Gastrocnemius medialis (tissue), 4 donors: ENCODE data around the gene GUCY2D. TPM values are rescaled to one million over a fixed set of nuclear protein-coding genes. Genes with fewer than 3 reads are reported as not detected.

Source experiments
- ATAC-seq, 2 donors: fragments of 150-250 bp; one replicate each; pipeline ENCODE4 v1.9.1; 2016
- DNase-seq, 2 donors: peaks; one replicate each; pipeline ENCODE4 v3.0.0-alpha.2; 2019
- H3K27ac ChIP-seq, 4 donors: fragments of 200-600 bp; sonication (generic); 1 replicate in 1 of 4; 2 replicates in 3 of 4; pipeline ENCODE4 v1.5.1; 2016 to 2018; ENCODE audit warnings: mild to moderate bottlenecking in 2 of 4, moderate library complexity in 1 of 4
- H3K27me3 ChIP-seq, 3 donors: fragments of 200-600 bp; sonication (generic) in 2 of 3; 1 replicate in 1 of 3; 2 replicates in 2 of 3; pipeline versions ENCODE4 v1.5.1 to v1.6.0; 2016 to 2019; ENCODE audit warnings: mild to moderate bottlenecking in 1 of 3, moderate library complexity in 1 of 3
- H3K36me3 ChIP-seq, 2 donors: fragments of 200-600 bp; sonication (generic) in 1 of 2; one replicate each; pipeline ENCODE4 v1.5.1; 2017 to 2018
- H3K4me1 ChIP-seq, 2 donors: fragments of 200-600 bp; sonication (generic) in 1 of 2; one replicate each; pipeline ENCODE4 v1.5.1; 2016 to 2017; ENCODE audit warnings: mild to moderate bottlenecking in 2 of 2
- H3K4me3 ChIP-seq, 4 donors: fragments of 200-600 bp; sonication (generic) in 3 of 4; 1 replicate in 1 of 4; 2 replicates in 3 of 4; pipeline ENCODE4 v1.5.1; 2016 to 2019; ENCODE audit warnings: mild to moderate bottlenecking in 2 of 4
- H3K9me3 ChIP-seq, 3 donors: fragments of 200-600 bp; sonication (generic) in 2 of 3; 1 replicate in 1 of 3; 2 replicates in 2 of 3; pipeline ENCODE4 v1.5.1; 2016 to 2019
- CTCF ChIP-seq, 5 experiments: fragments of 450-650 bp in 3 of 5; fragments of 200-600 bp in 2 of 5; sonication (generic) in 2 of 5; IDR thresholded peaks in 4 of 5; conservative IDR thresholded peaks in 1 of 5; 1 replicate in 4 of 5; 2 replicates in 1 of 5; pipeline ENCODE4 v1.5.1; 2016 to 2019; ENCODE audit warnings: antibody characterized with exemption in 5 of 5, mild to moderate bottlenecking in 3 of 5, moderate library complexity in 3 of 5
- POLR2A ChIP-seq, 2 donors: fragments of 450-650 bp; IDR thresholded peaks; one replicate each; pipeline ENCODE4 v1.6.1; 2017; ENCODE audit warnings: antibody characterized with exemption in 2 of 2, mild to moderate bottlenecking in 2 of 2, moderate library complexity in 2 of 2
- in situ Hi-C, 4 donors: fragments of 200-750 bp; cut with MboI; loops; one replicate each; pipeline versions ENCODE4 v1.15.0 to v1.8.0; 2017; ENCODE audit warnings: low sequenced_read_pairs in 4 of 4
- intact Hi-C: fragments of 100-400 bp; cut with DNase I; formaldehyde crosslinking; loops from one replicate; pipeline ENCODE4 v1.15.1; 2023; ENCODE audit warnings: low total_unique reads
- total RNA-seq, 4 donors: library from RNA; depleted of rRNA; stranded (reverse); fragments of >200 nt; gene quantifications; one replicate each; pipeline versions ENCODE4 v1.1.0 to v1.2.3, GENCODE V29; 2016

The GUCY2D gene
- total RNA-seq, 4 donors from 2014 or later = not detected

- no peak overlapping the region for H3K27ac ChIP-seq
- TF ChIP-seq POLR2A (IDR thresholded peaks at IDR 0.05) = no peak
- no peak for TF ChIP-seq CTCF (IDR thresholded peaks at IDR 0.05 in 4 of 5, conservative IDR thresholded peaks at IDR 0.05 in 1 of 5)
- H3K27me3 ChIP-seq = peaks cover 6 to 12% (median 10%) of the 10 kb centered on the region in 3 donors
- H3K4me1 ChIP-seq = no peaks in the 10 kb centered on the region
- in situ Hi-C loops = no loop called here
- no peaks in the 10 kb centered on the region for H3K9me3 ChIP-seq
- intact Hi-C loops = no loop called here
- ATAC-seq (no peak), DNase-seq (no peak)
- H3K36me3 ChIP-seq = no peaks in the 10 kb centered on the region
- no peak overlapping the region for H3K4me3 ChIP-seq
Measured at GRCh38 chr17:8025176-8025911, 22.9 kb downstream of the GUCY2D start.

- in situ Hi-C loops = no loop called here
- Histone ChIP-seq H3K9me3 (no peaks in the 10 kb centered on the region), H3K4me3 (no peak overlapping the region), H3K27me3 (peaks cover 6 to 24% (median 11%) of the 10 kb centered on the region in 3 donors), H3K27ac (no peak overlapping the region), H3K4me1 (no peaks in the 10 kb centered on the region), H3K36me3 (no peaks in the 10 kb centered on the region)
- TF ChIP-seq CTCF (IDR thresholded peaks at IDR 0.05 in 4 of 5, conservative IDR thresholded peaks at IDR 0.05 in 1 of 5) (no peak), POLR2A (IDR thresholded peaks at IDR 0.05) (no peak)
- ATAC-seq (no peak), DNase-seq (no peak)
- intact Hi-C loops = no loop called here
Measured at GRCh38 chr17:8029121-8029520, 26.7 kb downstream of the GUCY2D start.

- no peak for ATAC-seq
- H3K36me3 ChIP-seq = no peaks in the 10 kb centered on the region
- intact Hi-C loops (no loop called here), in situ Hi-C loops (no loop called here)
- no peak overlapping the region for H3K4me3 ChIP-seq
- TF ChIP-seq CTCF (IDR thresholded peaks at IDR 0.05 in 4 of 5, conservative IDR thresholded peaks at IDR 0.05 in 1 of 5) (no peak), POLR2A (IDR thresholded peaks at IDR 0.05) (no peak)
- no peak overlapping the region for H3K27ac ChIP-seq
- peaks cover 6 to 24% (median 11%) of the 10 kb centered on the region in 3 donors for H3K27me3 ChIP-seq
- DNase-seq = no peak
- no peaks in the 10 kb centered on the region for H3K4me1 ChIP-seq
- no peaks in the 10 kb centered on the region for H3K9me3 ChIP-seq
Measured at GRCh38 chr17:8031261-8031661, 28.8 kb downstream of the GUCY2D start.

GRCh38 chr17:8031950-8032349 is 29.5 kb downstream of the GUCY2D start:
- no peak for ATAC-seq
- intact Hi-C loops = no loop called here

More at GRCh38 chr17:8031950-8032349, 29.5 kb downstream of the GUCY2D start:
- TF ChIP-seq POLR2A (IDR thresholded peaks at IDR 0.05) (no peak), CTCF (IDR thresholded peaks at IDR 0.05 in 4 of 5, conservative IDR thresholded peaks at IDR 0.05 in 1 of 5) (no peak)
- peaks cover 6 to 24% (median 11%) of the 10 kb centered on the region in 3 donors for H3K27me3 ChIP-seq
- H3K27ac ChIP-seq = no peak overlapping the region
- no peaks in the 10 kb centered on the region for H3K9me3 ChIP-seq
- no peaks in the 10 kb centered on the region for H3K4me1 ChIP-seq
- H3K36me3 ChIP-seq = no peaks in the 10 kb centered on the region
- in situ Hi-C loops = no loop called here
- no peak for DNase-seq
- H3K4me3 ChIP-seq = no peak overlapping the region
